ENCODE results near the gene ANAPC15. TPM values are rescaled to one million over a fixed set of nuclear protein-coding genes. Genes with fewer than 3 reads are reported as not detected.

The ANAPC15 gene
- total and polyA plus RNA-seq, 4 donors, result 8.4 to 22.4 (median 15.0) TPM

GRCh38 chr11:72102631-72102945, 9.9 kb downstream of the ANAPC15 start:
- WGBS, result 1% methylated on average over 9 of the region's 9 CpGs
- peaks cover 7 to 17% (median 13%) of the 10 kb centered on the region in 4 donors for H3K36me3 ChIP-seq (ENCODE audit: control insufficient read depth in 4 of 4, insufficient read depth in 3 of 4, low read depth in 1 of 4, low read length in 3 of 4)

GRCh38 chr11:72102162-72102561, 10.3 kb downstream of the ANAPC15 start:
- Histone ChIP-seq H3K9me3 (ENCODE audit: control insufficient read depth in 4 of 4, low read length in 3 of 4) (no peaks in the 10 kb centered on the region), H3K27me3 (ENCODE audit: control insufficient read depth in 4 of 4, insufficient read depth in 4 of 4, low read length in 3 of 4) (no peaks in the 10 kb centered on the region), H3K4me3 (ENCODE audit: low read depth in 1 of 3, low read length in 3 of 3) (peak overlapping the region; percentile 70 to 98 (median 95)), H3K9ac (ENCODE audit: low read depth in 1 of 2, low read length in 2 of 2) (peak overlapping the region; percentile 76 to 97), H3K27ac (ENCODE audit: low read depth in 1 of 2, low read length in 2 of 2) (peak overlapping the region; percentile 86 to 92), H3K36me3 (ENCODE audit: control insufficient read depth in 4 of 4, insufficient read depth in 3 of 4, low read depth in 1 of 4, low read length in 3 of 4) (peaks cover 9 to 21% (median 17%) of the 10 kb centered on the region in 4 donors), H3K4me1 (ENCODE audit: control insufficient read depth in 4 of 4, insufficient read depth in 4 of 4, low read length in 3 of 4) (peaks cover 5 to 36% (median 29%) of the 10 kb centered on the region in 4 donors)
- 46% methylated on average over 4 of the region's 4 CpGs for WGBS
- DNase-seq (ENCODE audit: low spot score), result no peak
- no peak for TF ChIP-seq ZBTB33 (IDR thresholded peaks at IDR 0.05)
- TF ChIP-seq NR2F2 (IDR thresholded peaks at IDR 0.05), result no peak
- TF ChIP-seq CTCF (IDR thresholded peaks at IDR 0.05; ENCODE audit: low read depth, low read length, missing input control), result no peak
- TF ChIP-seq SP1 (IDR thresholded peaks at IDR 0.05), result no peak
- TF ChIP-seq FOXA2 (IDR thresholded peaks at IDR 0.05), result no peak
- TF ChIP-seq JUND (IDR thresholded peaks at IDR 0.05), result no peak
- no peak for TF ChIP-seq FOXA1 (IDR thresholded peaks at IDR 0.05)
- TF ChIP-seq ATF3 (IDR thresholded peaks at IDR 0.05), result no peak
- no peak for TF ChIP-seq TAF1 (conservative IDR thresholded peaks at IDR 0.05)
- no peak for TF ChIP-seq MAX (IDR thresholded peaks at IDR 0.05)

More at GRCh38 chr11:72102631-72102945, 9.9 kb downstream of the ANAPC15 start:
- peak overlapping the region; percentile 70 to 98 (median 95) for H3K4me3 ChIP-seq (ENCODE audit: low read depth in 1 of 3, low read length in 3 of 3)
- H3K4me1 ChIP-seq (ENCODE audit: control insufficient read depth in 4 of 4, insufficient read depth in 4 of 4, low read length in 3 of 4), result peaks cover 5 to 36% (median 29%) of the 10 kb centered on the region in 4 donors
- DNase-seq (ENCODE audit: low spot score), result no peak
- peak overlapping the region; percentile 86 to 92 for H3K27ac ChIP-seq (ENCODE audit: low read depth in 1 of 2, low read length in 2 of 2)
- no peaks in the 10 kb centered on the region for H3K27me3 ChIP-seq (ENCODE audit: control insufficient read depth in 4 of 4, insufficient read depth in 4 of 4, low read length in 3 of 4)
- H3K9me3 ChIP-seq (ENCODE audit: control insufficient read depth in 4 of 4, low read length in 3 of 4), result no peaks in the 10 kb centered on the region
- TF ChIP-seq CTCF (IDR thresholded peaks at IDR 0.05; ENCODE audit: low read depth, low read length, missing input control) (no peak), HNF4G (IDR thresholded peaks at IDR 0.05) (no peak), JUND (IDR thresholded peaks at IDR 0.05) (no peak)
- H3K9ac ChIP-seq (ENCODE audit: low read depth in 1 of 2, low read length in 2 of 2), result peak overlapping the region; percentile 76 to 97

GRCh38 chr11:72100462-72100861, 12.0 kb downstream of the ANAPC15 start:
- DNase-seq (ENCODE audit: low spot score), result no peak
- H3K4me1 ChIP-seq (ENCODE audit: control insufficient read depth in 4 of 4, insufficient read depth in 4 of 4, low read length in 3 of 4), result peaks cover 5 to 36% (median 29%) of the 10 kb centered on the region in 4 donors
- no peaks in the 10 kb centered on the region for H3K9me3 ChIP-seq (ENCODE audit: control insufficient read depth in 4 of 4, low read length in 3 of 4)
- peak overlapping the region in 1 of 2 donors; percentile 24 for H3K27ac ChIP-seq (ENCODE audit: low read depth in 1 of 2, low read length in 2 of 2)
- H3K9ac ChIP-seq (ENCODE audit: low read depth in 1 of 2, low read length in 2 of 2), result no peak overlapping the region
- no peak overlapping the region for H3K4me3 ChIP-seq (ENCODE audit: low read depth in 1 of 3, low read length in 3 of 3)
- WGBS, result 84% methylated on average over 1 of the region's 1 CpG
- H3K27me3 ChIP-seq (ENCODE audit: control insufficient read depth in 4 of 4, insufficient read depth in 4 of 4, low read length in 3 of 4), result no peaks in the 10 kb centered on the region
- peaks cover 9 to 26% (median 23%) of the 10 kb centered on the region in 4 donors for H3K36me3 ChIP-seq (ENCODE audit: control insufficient read depth in 4 of 4, insufficient read depth in 3 of 4, low read depth in 1 of 4, low read length in 3 of 4)
- no peak for TF ChIP-seq FOXA1 (IDR thresholded peaks at IDR 0.05)
- no peak for TF ChIP-seq RAD21 (IDR thresholded peaks at IDR 0.05)
- TF ChIP-seq HNF4A (conservative IDR thresholded peaks at IDR 0.05), result no peak
- TF ChIP-seq FOXA2 (IDR thresholded peaks at IDR 0.05), result no peak
- TF ChIP-seq EGR1 (IDR thresholded peaks at IDR 0.05; ENCODE audit: low read depth in 2 of 2), result no peak
- no peak for TF ChIP-seq ZBTB33 (IDR thresholded peaks at IDR 0.05)
- no peak for TF ChIP-seq JUND (IDR thresholded peaks at IDR 0.05)
- TF ChIP-seq MAX (IDR thresholded peaks at IDR 0.05), result no peak
- TF ChIP-seq GABPA (IDR thresholded peaks at IDR 0.05 in 1 of 2, conservative IDR thresholded peaks at IDR 0.05 in 1 of 2), result no peak
- TF ChIP-seq SP1 (IDR thresholded peaks at IDR 0.05), result no peak

Measured in liver (tissue), 9 donors.